ENCODE results near the gene MXI1.

DNA sequence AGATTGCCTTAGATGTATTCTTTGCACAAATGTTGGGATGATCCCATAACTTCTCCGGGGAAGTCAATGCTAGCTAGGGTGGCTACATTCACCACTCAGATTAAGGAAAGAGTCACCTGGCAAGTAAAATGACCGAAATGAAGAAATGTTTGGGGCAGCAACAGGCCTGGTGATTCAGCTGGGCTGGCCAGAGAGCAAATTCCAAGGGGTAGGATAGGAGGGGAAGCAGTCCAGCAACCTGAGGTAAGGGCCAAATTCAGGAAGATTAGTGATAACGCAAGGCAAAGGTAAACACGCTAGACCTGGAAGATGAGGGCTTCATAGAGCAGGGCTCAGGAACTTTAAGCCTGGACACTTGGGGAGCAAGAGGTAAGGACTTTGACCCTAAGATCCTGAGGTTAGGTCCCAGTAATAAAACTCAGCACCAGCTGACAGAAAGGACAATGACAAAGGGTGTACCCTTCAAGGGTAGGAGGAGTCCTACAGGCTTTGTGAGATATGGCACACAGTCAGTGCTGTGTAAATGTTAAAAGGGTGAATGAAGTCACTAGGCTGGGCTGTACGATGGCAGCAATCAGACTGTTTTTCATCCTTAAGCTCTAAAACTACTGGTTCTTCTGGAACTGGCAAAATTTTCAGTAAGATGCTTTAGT, 120.0 kb downstream of the MXI1 start:
- TF ChIP-seq, protein P1, sequence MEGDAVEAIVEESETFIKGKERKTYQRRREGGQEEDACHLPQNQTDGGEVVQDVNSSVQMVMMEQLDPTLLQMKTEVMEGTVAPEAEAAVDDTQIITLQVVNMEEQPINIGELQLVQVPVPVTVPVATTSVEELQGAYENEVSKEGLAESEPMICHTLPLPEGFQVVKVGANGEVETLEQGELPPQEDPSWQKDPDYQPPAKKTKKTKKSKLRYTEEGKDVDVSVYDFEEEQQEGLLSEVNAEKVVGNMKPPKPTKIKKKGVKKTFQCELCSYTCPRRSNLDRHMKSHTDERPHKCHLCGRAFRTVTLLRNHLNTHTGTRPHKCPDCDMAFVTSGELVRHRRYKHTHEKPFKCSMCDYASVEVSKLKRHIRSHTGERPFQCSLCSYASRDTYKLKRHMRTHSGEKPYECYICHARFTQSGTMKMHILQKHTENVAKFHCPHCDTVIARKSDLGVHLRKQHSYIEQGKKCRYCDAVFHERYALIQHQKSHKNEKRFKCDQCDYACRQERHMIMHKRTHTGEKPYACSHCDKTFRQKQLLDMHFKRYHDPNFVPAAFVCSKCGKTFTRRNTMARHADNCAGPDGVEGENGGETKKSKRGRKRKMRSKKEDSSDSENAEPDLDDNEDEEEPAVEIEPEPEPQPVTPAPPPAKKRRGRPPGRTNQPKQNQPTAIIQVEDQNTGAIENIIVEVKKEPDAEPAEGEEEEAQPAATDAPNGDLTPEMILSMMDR (IDR thresholded peaks at IDR 0.05): no peak
- TF ChIP-seq EZH2 (IDR thresholded peaks at IDR 0.05; ENCODE audit: borderline replicate concordance, insufficient read depth, low read depth, low read length, poor library complexity, severe bottlenecking): no peak
